ENCODE measurements around the gene BACE1.

BACE1 gene

GRCh38 chr11:117309310-117309709 is 6.7 kb downstream of the BACE1 start:
- DNase-seq (ENCODE audit: low spot score): no peak

GRCh38 chr11:117305145-117305544 is 10.9 kb downstream of the BACE1 start:
- DNase-seq (ENCODE audit: low spot score): no peak

- no peak for DNase-seq (ENCODE audit: low spot score)
These were observed 12.3 kb downstream of the BACE1 start for GRCh38 chr11:117303646-117304315.

- DNase-seq (ENCODE audit: low spot score): no peak
These were observed 13.0 kb downstream of the BACE1 start for GRCh38 chr11:117303101-117303500.

- no peak for DNase-seq (ENCODE audit: low spot score)
These were observed 13.8 kb downstream of the BACE1 start for GRCh38 chr11:117302228-117302627.

- DNase-seq (ENCODE audit: low spot score): no peak
These were observed 15.3 kb downstream of the BACE1 start for GRCh38 chr11:117300773-117301172.

- no peak for DNase-seq (ENCODE audit: low spot score)
These were observed 15.8 kb downstream of the BACE1 start for GRCh38 chr11:117300283-117300663.

- no peak for DNase-seq (ENCODE audit: low spot score)
These were observed 16.4 kb downstream of the BACE1 start for GRCh38 chr11:117299351-117300282.

- DNase-seq (ENCODE audit: low spot score): no peak
These were observed 17.9 kb downstream of the BACE1 start for GRCh38 chr11:117298195-117298594.

GRCh38 chr11:117296881-117297280 is 19.2 kb downstream of the BACE1 start:
- DNase-seq (ENCODE audit: low spot score): no peak

- DNase-seq (ENCODE audit: low spot score): no peak
These were observed 20.5 kb downstream of the BACE1 start for GRCh38 chr11:117295438-117296137.

- no peak for DNase-seq (ENCODE audit: low spot score)
These were observed 23.4 kb downstream of the BACE1 start for GRCh38 chr11:117292616-117293015.

- DNase-seq (ENCODE audit: low spot score): no peak
These were observed 25.2 kb downstream of the BACE1 start, which contains the start of gene BACE1-AS for GRCh38 chr11:117290809-117291396. Gene BACE1-AS (plus strand): TSS chr11:117291346.

- DNase-seq (ENCODE audit: low spot score): no peak
These were observed 26.3 kb downstream of the BACE1 start for GRCh38 chr11:117289795-117290194.

- no peak for DNase-seq (ENCODE audit: low spot score)
These were observed 28.4 kb downstream of the BACE1 start for GRCh38 chr11:117287668-117288067.

GRCh38 chr11:117286588-117286987 is 29.5 kb downstream of the BACE1 start:
- DNase-seq (ENCODE audit: low spot score): no peak

GRCh38 chr11:117284053-117284452 is 32.0 kb downstream of the BACE1 start:
- DNase-seq (ENCODE audit: low spot score): no peak

- DNase-seq (ENCODE audit: low spot score): no peak
These were observed 33.1 kb downstream of the BACE1 start for GRCh38 chr11:117282956-117283355.

- DNase-seq (ENCODE audit: low spot score): no peak
These were observed 34.2 kb downstream of the BACE1 start for GRCh38 chr11:117281869-117282268.

GRCh38 chr11:117281159-117281558 is 34.9 kb downstream of the BACE1 start:
- DNase-seq (ENCODE audit: low spot score): no peak

GRCh38 chr11:117279711-117280376 is 36.2 kb downstream of the BACE1 start:
- DNase-seq (ENCODE audit: low spot score): no peak

- no peak for DNase-seq (ENCODE audit: low spot score)
These were observed 37.7 kb downstream of the BACE1 start for GRCh38 chr11:117278347-117278746.

Data from SW480 (cell line).